ENCODE measurements around the gene MBD3.

DNA sequence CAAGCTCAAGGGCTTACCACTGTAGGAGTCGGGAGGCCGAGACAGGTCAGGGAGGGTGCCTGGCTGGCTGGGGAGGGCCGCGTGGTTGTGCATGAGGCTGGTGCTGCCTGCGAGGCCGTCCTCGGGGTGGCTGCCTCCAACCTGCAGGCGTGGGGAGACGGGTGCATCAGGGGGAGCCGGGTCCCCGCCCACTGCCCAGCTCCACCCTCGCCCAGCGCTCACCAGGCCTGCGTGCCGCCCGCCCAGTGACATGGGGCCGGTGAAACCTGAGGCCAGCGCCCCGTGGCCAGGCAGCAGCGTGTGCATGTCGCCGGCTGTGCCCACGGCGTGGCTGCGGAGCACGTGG lies 26.4 kb upstream of the MBD3 start:
- TF ChIP-seq CTCF (IDR thresholded peaks at IDR 0.05): no peak
- no peak for TF ChIP-seq POLR2AphosphoS5 (IDR thresholded peaks at IDR 0.05)
